Kidney (tissue), 14 donors: ENCODE data around the gene CDC25A. TPM values are rescaled to one million over a fixed set of nuclear protein-coding genes. Genes with fewer than 3 reads are reported as not detected.

Experiments
- DNase-seq, 5 donors: peaks; one replicate each; pipeline ENCODE4 v3.0.0-alpha.2; 2013 to 2020
- FAIRE-seq: peaks from 2 replicates; lab custom pipeline; 2012; peaks lifted over from hg19 to GRCh38; lab: Jason Lieb, UNC
- H3K27ac ChIP-seq, 2 donors: one replicate each; pipeline ENCODE4 v1.7.0; 2013; ENCODE audit warnings: low read depth in 2 of 2, low read length in 2 of 2, inconsistent platforms in 1 of 2
- H3K27me3 ChIP-seq: one replicate; pipeline ENCODE4 v1.7.1; 2013; ENCODE audit warnings: low read length, inconsistent platforms; ENCODE audit not compliant: control insufficient read depth, insufficient read depth
- H3K36me3 ChIP-seq, 3 donors: one replicate each; pipeline versions ENCODE4 v1.7.0 to v1.7.1; 2013; ENCODE audit warnings: low read length in 3 of 3, control low read depth in 1 of 3, inconsistent platforms in 1 of 3; ENCODE audit not compliant: insufficient read depth in 3 of 3, control insufficient read depth in 2 of 3
- H3K4me1 ChIP-seq, 3 donors: one replicate each; pipeline versions ENCODE4 v1.7.0 to v1.7.1; 2013; ENCODE audit warnings: low read length in 3 of 3, inconsistent platforms in 1 of 3, low read depth in 1 of 3; ENCODE audit not compliant: control insufficient read depth in 2 of 3, insufficient read depth in 2 of 3
- H3K4me3 ChIP-seq, 3 donors: one replicate each; pipeline versions ENCODE4 v1.7.0 to v1.8.1; 2013; ENCODE audit warnings: low read length in 3 of 3, control low read depth in 1 of 3, inconsistent platforms in 1 of 3
- H3K9ac ChIP-seq, 3 donors: one replicate each; pipeline versions ENCODE4 v1.7.0 to v1.7.1; 2013; ENCODE audit warnings: low read length in 3 of 3, control low read depth in 1 of 3, inconsistent platforms in 1 of 3
- H3K9me3 ChIP-seq, 3 donors: one replicate each; pipeline versions ENCODE4 v1.7.0 to v1.7.1; 2013; ENCODE audit warnings: low read length in 3 of 3, control low read depth in 1 of 3, inconsistent platforms in 1 of 3; ENCODE audit not compliant: control insufficient read depth in 2 of 3, insufficient read depth in 1 of 3
- CTCF ChIP-seq: IDR thresholded peaks from 3 replicates; pipeline ENCODE4 v1.5.1; 2012; ENCODE audit warnings: mild to moderate bottlenecking, moderate library complexity, borderline replicate concordance; ENCODE audit not compliant: insufficient read depth; ENCODE audit errors: extremely low read depth
- intact Hi-C: fragments of 100-400 bp; cut with DNase I; formaldehyde crosslinking; loops from one replicate; pipeline ENCODE4 v1.11.1; 2022
- polyA plus RNA-seq: library from polyadenylated mRNA; stranded (reverse); fragments of 350-450 nt; fragmentation: Illumina TruSeq; extraction: RNeasy Lipid Tissue Mini Kit (QIAGEN cat#74804); gene quantifications from one replicate; pipeline ENCODE4 v1.2.3, GENCODE V29; 2014; ENCODE audit warnings: low read depth, low replicate concordance; ENCODE audit not compliant: insufficient read depth
- total RNA-seq: library from RNA; stranded (reverse); fragmentation: NEBNext Ultra II Directional; extraction: Animal tissue kit (Norgen Biotek cat#: 25700); gene quantifications from one replicate; pipeline ENCODE4 v1.2.1, GENCODE V29; 2021
- donor health status: control.
- donor health status: control.
- donor health status: control.
- donor health status: control.
- donor health status: control.
- donor health status: DM: yes; HTN: yes; CAD: no.
- donor health status: Normal renal cell carcinoma (clear cell type).

Gene CDC25A
- total and polyA plus RNA-seq, 2 donors from 2014 or later = 0.88 to 1.6 TPM

GRCh38 chr3:48125013-48125705, 63.1 kb downstream of the CDC25A start:
- no peaks in the 10 kb centered on the region for H3K27me3 ChIP-seq
- H3K9ac ChIP-seq = no peak overlapping the region
- no peaks in the 10 kb centered on the region for H3K36me3 ChIP-seq
- FAIRE-seq (no peak), DNase-seq (no peak)
- no peak for TF ChIP-seq CTCF
- H3K9me3 ChIP-seq = no peaks in the 10 kb centered on the region
- H3K4me3 ChIP-seq = no peak overlapping the region
- H3K27ac ChIP-seq = no peak overlapping the region
- intact Hi-C loops = no loop called here
- H3K4me1 ChIP-seq = peaks cover 4 to 7% (median 4%) of the 10 kb centered on the region in 3 donors

GRCh38 chr3:48123346-48123745, 64.9 kb downstream of the CDC25A start:
- Histone ChIP-seq H3K4me1 (no peaks in the 10 kb centered on the region), H3K9me3 (no peaks in the 10 kb centered on the region), H3K27ac (no peak overlapping the region), H3K27me3 (no peaks in the 10 kb centered on the region), H3K36me3 (no peaks in the 10 kb centered on the region), H3K4me3 (no peak overlapping the region), H3K9ac (no peak overlapping the region)
- DNase-seq (no peak), FAIRE-seq (no peak)
- intact Hi-C loops = no loop called here
- no peak for TF ChIP-seq CTCF

- FAIRE-seq (no peak), DNase-seq (no peak)
- intact Hi-C loops = no loop called here
- Histone ChIP-seq H3K27me3 (no peaks in the 10 kb centered on the region), H3K9ac (no peak overlapping the region), H3K4me1 (no peaks in the 10 kb centered on the region), H3K4me3 (no peak overlapping the region), H3K27ac (no peak overlapping the region), H3K9me3 (no peaks in the 10 kb centered on the region), H3K36me3 (no peaks in the 10 kb centered on the region)
- TF ChIP-seq CTCF = no peak
Measured at GRCh38 chr3:48122504-48122903, 65.7 kb downstream of the CDC25A start.
